Measurements from ENCODE around the gene RNF208.

RNF208 gene

DNA sequence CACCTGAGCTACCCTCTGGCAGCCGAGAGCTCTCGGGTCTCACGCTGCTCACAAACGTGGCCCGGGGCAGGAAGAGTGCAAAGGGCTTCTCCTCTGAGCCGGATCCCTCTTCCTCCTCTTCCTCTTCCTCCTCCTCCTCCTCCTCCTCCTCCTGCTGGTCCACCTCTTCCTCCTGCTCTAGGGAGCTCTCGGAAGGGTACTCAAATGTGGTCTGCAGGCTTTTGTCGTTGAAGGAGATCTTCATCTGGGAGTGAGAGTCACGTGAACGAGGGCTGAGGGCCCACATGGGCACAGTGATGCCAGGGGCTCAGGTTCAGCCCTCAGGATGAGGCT is 29.6 kb downstream of the RNF208 start:
- Histone ChIP-seq H3K36me3 (ENCODE audit: control insufficient read depth, insufficient read depth, low read length) (no peaks in the 10 kb centered on the region), H3K9ac (ENCODE audit: low read length) (no peak overlapping the region), H3K4me1 (ENCODE audit: control insufficient read depth, insufficient read depth, low read length) (peaks cover 56% of the 10 kb centered on the region), H3K4me3 (ENCODE audit: low read length) (no peak overlapping the region), H3K27me3 (ENCODE audit: control insufficient read depth, insufficient read depth, low read length) (no peaks in the 10 kb centered on the region), H3K9me3 (ENCODE audit: control insufficient read depth, low read length) (no peaks in the 10 kb centered on the region)

DNA sequence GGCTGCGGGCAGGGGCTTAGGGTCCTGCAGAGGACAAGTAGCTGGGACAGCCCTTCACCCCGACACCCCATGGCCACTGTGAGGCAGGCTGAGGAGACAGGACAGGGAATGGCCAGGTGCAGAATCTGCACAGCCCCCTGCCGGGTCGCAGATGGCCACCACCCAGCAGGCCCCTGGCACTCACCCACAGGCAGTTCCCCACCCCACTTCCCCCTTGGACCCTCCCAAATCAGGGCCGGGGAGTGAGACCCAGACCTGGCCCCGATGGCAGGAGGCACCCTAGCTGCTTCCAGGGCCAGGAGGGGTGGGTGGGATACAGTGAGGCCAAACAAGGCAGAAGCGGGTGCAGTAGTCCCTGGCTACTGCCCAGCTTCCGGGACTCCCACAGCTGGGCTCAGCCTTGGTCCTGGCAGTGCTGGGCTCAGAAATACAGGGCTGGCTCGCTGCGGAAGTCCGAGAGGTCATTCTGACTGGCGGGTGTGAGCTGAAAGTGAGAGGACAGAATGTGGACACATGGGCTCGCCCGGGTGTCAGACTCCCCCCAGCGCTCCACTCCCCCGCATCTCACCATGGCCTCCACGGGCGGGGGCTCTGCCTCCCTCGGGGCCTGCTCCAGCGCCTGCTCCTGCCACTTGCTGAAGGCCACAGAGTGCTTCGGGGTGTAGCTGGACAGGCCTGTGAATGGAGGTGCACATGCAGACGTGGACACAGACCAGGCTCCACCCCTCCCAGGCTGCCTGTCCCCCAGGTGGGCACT is 30.2 kb downstream of the RNF208 start:
- Histone ChIP-seq H3K9ac (ENCODE audit: low read length) (no peak overlapping the region), H3K4me1 (ENCODE audit: control insufficient read depth, insufficient read depth, low read length) (peaks cover 56% of the 10 kb centered on the region), H3K27me3 (ENCODE audit: control insufficient read depth, insufficient read depth, low read length) (no peaks in the 10 kb centered on the region), H3K9me3 (ENCODE audit: control insufficient read depth, low read length) (no peaks in the 10 kb centered on the region), H3K36me3 (ENCODE audit: control insufficient read depth, insufficient read depth, low read length) (no peaks in the 10 kb centered on the region), H3K4me3 (ENCODE audit: low read length) (no peak overlapping the region)

DNA sequence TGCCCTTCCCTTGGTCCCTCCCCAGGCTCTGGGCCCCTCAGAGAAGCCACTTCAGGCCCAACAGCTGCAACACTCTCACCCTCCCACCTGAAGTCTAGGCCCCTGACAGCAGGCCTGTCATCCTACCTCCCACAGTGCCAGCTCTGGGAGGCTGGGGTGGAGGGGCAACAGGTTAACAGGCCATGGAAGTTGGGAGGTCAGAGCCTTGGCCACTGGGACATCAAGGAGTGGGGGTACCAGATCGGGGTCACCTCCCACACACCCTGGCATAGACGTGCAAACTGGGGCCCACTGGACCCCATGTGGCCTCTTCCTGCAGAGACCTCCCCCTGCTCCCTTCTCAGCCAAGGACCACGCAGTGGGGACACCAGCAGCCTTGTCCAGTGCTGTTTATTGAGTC is 30.8 kb downstream of the RNF208 start:
- Histone ChIP-seq H3K36me3 (ENCODE audit: control insufficient read depth, insufficient read depth, low read length) (no peaks in the 10 kb centered on the region), H3K9me3 (ENCODE audit: control insufficient read depth, low read length) (no peaks in the 10 kb centered on the region), H3K9ac (ENCODE audit: low read length) (no peak overlapping the region), H3K27me3 (ENCODE audit: control insufficient read depth, insufficient read depth, low read length) (no peaks in the 10 kb centered on the region), H3K4me1 (ENCODE audit: control insufficient read depth, insufficient read depth, low read length) (peaks cover 55% of the 10 kb centered on the region), H3K4me3 (ENCODE audit: low read length) (no peak overlapping the region)

DNA sequence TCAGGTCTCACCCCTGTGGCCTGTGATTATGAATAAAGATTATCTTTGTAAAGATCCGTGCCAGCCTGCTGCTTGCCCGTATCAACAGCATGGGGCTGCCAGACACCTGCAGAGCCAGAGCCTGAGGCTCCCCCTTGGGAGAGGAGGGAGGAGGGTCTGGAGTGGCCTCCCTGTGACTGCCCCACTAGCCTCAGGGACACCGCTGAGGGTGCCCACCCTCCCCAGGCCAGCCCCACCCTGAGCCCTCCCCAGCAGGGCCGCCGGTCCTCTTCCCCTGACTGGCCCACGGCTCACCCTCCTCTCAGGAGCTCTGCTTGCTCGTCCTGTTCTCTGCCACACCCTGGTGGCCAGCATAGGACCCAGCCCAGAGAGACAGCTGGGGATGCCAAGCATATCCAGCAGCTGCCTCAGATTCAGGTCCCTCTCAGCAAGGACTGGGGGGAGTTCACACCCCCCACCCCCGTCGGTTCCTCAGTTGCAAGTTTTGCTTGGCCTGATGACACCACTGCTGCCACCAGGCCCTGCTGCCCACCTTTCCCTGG is 31.7 kb downstream of the RNF208 start:
- no peak overlapping the region for H3K4me3 ChIP-seq (ENCODE audit: low read length)
- peaks cover 46% of the 10 kb centered on the region for H3K4me1 ChIP-seq (ENCODE audit: control insufficient read depth, insufficient read depth, low read length)
- H3K9ac ChIP-seq (ENCODE audit: low read length) = peak overlapping the region; percentile 89
- no peaks in the 10 kb centered on the region for H3K9me3 ChIP-seq (ENCODE audit: control insufficient read depth, low read length)
- H3K36me3 ChIP-seq (ENCODE audit: control insufficient read depth, insufficient read depth, low read length) = no peaks in the 10 kb centered on the region
- H3K27me3 ChIP-seq (ENCODE audit: control insufficient read depth, insufficient read depth, low read length) = no peaks in the 10 kb centered on the region

DNA sequence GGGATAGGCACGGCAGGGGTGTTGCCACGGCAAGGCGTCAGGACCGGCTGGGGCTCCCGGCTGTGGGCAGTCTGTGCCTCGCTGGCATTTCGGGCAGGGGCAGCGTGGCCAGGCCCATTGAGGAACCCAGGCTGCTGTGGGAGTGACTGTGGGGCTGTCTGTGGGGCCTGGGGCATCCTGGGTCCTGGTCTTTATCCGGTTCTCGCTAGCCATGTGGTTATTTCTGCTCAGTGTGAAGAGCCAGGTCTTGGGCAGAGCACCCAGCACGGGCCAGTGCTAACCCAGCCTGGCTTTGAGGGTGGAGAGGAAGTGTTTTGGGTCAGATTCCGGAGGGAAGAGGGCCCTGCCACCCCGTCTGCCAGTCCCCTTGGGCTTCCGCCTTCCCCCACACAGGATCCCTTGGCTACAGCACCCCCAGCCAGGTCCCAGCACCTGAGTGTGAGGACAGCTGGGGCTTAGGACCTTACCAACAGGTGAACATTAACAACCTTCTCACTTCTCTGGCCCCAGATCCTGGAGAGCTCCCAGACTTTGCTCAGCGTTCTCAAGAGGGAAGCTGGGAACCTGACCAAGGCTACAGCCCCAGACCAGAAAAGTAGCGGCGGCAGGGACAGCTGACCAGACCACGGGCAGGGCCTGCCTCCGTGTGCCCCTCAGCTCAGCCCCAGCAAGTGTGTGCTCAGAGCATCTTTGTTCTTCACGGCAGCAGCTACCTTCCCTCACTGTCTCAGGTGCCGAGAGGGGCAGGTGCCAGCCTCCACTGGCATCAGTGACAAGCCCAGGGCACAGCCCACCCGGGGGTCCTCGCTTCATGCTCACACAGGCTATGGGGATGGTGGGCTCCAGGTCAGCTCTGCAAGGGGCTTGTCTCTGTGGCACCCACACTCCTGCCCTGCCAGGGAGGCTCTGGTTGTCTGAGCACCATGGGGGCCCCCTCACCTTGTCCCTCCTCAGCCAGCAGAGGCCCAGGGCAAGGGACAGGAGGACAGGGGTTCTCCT is 32.4 kb downstream of the RNF208 start:
- peak overlapping the region; percentile 91 for H3K4me3 ChIP-seq (ENCODE audit: low read length)
- H3K9ac ChIP-seq (ENCODE audit: low read length) = peak overlapping the region; percentile 89
- no peaks in the 10 kb centered on the region for H3K27me3 ChIP-seq (ENCODE audit: control insufficient read depth, insufficient read depth, low read length)
- no peaks in the 10 kb centered on the region for H3K9me3 ChIP-seq (ENCODE audit: control insufficient read depth, low read length)
- H3K36me3 ChIP-seq (ENCODE audit: control insufficient read depth, insufficient read depth, low read length) = no peaks in the 10 kb centered on the region
- peaks cover 38% of the 10 kb centered on the region for H3K4me1 ChIP-seq (ENCODE audit: control insufficient read depth, insufficient read depth, low read length)

DNA sequence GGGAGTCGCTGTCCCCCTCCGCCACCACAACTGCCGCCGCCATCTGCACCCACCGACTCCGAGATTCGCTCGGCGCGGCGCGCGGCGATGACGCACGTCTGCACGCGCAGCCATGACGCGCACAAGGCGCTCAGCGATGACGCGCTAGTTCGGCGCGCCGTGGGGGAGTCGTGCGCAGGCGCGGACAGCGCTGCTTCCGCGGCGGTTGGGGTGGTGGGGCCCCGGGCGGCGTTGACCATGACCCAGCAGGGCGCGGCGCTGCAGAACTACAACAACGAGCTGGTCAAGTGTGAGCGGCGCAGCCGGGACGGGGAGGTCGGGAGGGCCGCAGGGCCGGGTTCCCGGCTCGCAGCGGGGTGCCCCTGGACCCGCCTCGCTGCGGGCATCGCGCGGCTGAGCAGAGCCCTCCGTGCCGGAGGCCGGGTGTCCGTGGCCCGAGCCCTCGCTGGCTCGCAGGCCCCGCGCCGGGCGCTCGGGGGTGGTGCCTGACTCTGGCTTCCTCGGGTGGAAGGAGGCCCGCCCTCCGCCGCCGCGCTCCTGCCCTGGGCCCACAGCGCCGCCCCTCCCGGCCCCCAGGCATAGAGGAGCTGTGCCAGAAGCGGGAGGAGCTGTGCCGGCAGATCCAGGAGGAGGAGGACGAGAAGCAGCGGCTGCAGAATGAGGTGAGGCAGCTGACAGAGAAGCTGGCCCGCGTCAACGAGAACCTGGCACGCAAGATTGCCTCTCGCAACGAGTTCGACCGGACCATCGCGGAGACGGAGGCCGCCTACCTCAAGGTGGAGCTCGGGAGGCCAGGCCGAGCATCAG is 33.3 kb downstream of the RNF208 start, which contains the start of the genes ANAPC2 and SSNA1:
Gene ANAPC2, minus strand, starts transcription at position 71 of the 807 bp plus-strand sequence. Its CDS starts 28 bp downstream, at position 43.
Gene SSNA1, plus strand, starts transcription at position 187 of the 807 bp plus-strand sequence. Its CDS starts 51 bp downstream, at position 238.
- Histone ChIP-seq H3K9ac (ENCODE audit: low read length) (peak within 1 kb of the TSS; percentile 89), H3K36me3 (ENCODE audit: control insufficient read depth, insufficient read depth, low read length) (no peaks in the 10 kb centered on the region), H3K9me3 (ENCODE audit: control insufficient read depth, low read length) (no peaks in the 10 kb centered on the region), H3K27me3 (ENCODE audit: control insufficient read depth, insufficient read depth, low read length) (no peaks in the 10 kb centered on the region), H3K4me3 (ENCODE audit: low read length) (peak within 1 kb of the TSS; percentile 91), H3K4me1 (ENCODE audit: control insufficient read depth, insufficient read depth, low read length) (peaks cover 32% of the 10 kb centered on the region)

DNA sequence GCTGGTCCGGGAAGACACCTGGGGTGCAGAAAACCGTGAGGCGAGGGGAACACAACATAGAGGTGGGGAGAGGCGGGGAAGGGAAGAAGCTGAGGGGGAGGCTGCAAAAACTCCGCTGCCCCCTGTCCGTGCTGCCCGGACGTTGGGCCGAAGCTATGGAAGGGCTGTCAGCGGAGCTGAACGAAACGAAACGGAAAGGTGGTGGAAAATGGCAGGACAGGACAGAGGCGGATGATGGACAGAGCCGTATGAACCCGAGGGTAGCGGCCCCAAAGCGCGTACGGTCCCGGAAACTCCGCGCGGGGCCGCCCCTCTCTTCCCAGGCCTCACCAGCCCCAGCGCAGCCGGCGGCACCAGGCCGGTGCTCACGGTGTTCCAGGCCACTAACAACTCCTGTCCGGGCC is 34.0 kb downstream of the RNF208 start:
- Histone ChIP-seq H3K4me3 (ENCODE audit: low read length) (peak overlapping the region; percentile 91), H3K9me3 (ENCODE audit: control insufficient read depth, low read length) (no peaks in the 10 kb centered on the region), H3K9ac (ENCODE audit: low read length) (peak overlapping the region; percentile 89), H3K27me3 (ENCODE audit: control insufficient read depth, insufficient read depth, low read length) (no peaks in the 10 kb centered on the region), H3K36me3 (ENCODE audit: control insufficient read depth, insufficient read depth, low read length) (peaks cover 5% of the 10 kb centered on the region), H3K4me1 (ENCODE audit: control insufficient read depth, insufficient read depth, low read length) (peaks cover 32% of the 10 kb centered on the region)

DNA sequence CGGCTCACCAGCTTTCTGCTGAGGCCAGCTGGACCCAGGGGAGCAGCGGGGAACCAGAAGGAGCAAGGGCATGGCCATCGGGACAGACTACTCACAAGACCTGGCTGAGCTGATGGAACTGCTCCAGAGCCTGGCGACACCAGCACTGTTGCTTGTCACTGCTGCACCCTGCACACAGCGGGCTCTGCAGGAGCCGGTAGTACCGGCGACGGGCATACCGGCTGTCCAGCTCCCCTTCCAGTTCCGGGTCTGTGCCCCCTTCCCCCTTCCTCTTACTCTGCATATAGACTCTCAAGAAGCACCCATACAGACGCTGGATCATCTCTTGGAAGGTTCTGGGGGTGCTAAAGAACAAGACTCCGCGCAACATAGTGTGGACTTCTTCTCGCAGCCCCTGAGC is 34.7 kb downstream of the RNF208 start:
- Histone ChIP-seq H3K4me1 (ENCODE audit: control insufficient read depth, insufficient read depth, low read length) (peaks cover 32% of the 10 kb centered on the region), H3K36me3 (ENCODE audit: control insufficient read depth, insufficient read depth, low read length) (peaks cover 11% of the 10 kb centered on the region), H3K27me3 (ENCODE audit: control insufficient read depth, insufficient read depth, low read length) (no peaks in the 10 kb centered on the region), H3K9ac (ENCODE audit: low read length) (peak overlapping the region; percentile 89), H3K4me3 (ENCODE audit: low read length) (peak overlapping the region; percentile 91), H3K9me3 (ENCODE audit: control insufficient read depth, low read length) (no peaks in the 10 kb centered on the region)

DNA sequence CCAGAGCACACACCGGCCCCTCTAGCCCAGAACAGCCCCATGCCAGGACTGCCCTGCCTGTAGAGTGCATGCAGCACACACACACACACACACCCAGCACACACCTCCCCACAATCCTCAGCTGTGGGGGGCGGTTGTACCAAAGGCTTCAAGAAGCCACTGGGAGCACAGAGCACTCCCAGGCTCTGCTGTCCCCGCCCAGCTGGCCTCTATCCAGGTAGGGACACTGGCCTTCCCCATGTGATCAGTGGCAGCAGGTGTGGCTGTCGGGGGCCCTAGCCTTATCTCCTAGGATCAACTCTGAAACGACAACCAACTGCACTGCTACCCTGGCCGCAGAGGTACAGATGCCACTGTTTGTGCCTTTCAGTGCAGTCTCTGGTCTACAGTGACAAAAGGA is 35.7 kb downstream of the RNF208 start:
- H3K9ac ChIP-seq (ENCODE audit: low read length) = no peak overlapping the region
- H3K36me3 ChIP-seq (ENCODE audit: control insufficient read depth, insufficient read depth, low read length) = peaks cover 11% of the 10 kb centered on the region
- H3K27me3 ChIP-seq (ENCODE audit: control insufficient read depth, insufficient read depth, low read length) = no peaks in the 10 kb centered on the region
- no peaks in the 10 kb centered on the region for H3K9me3 ChIP-seq (ENCODE audit: control insufficient read depth, low read length)
- H3K4me1 ChIP-seq (ENCODE audit: control insufficient read depth, insufficient read depth, low read length) = peaks cover 32% of the 10 kb centered on the region
- no peak overlapping the region for H3K4me3 ChIP-seq (ENCODE audit: low read length)

DNA sequence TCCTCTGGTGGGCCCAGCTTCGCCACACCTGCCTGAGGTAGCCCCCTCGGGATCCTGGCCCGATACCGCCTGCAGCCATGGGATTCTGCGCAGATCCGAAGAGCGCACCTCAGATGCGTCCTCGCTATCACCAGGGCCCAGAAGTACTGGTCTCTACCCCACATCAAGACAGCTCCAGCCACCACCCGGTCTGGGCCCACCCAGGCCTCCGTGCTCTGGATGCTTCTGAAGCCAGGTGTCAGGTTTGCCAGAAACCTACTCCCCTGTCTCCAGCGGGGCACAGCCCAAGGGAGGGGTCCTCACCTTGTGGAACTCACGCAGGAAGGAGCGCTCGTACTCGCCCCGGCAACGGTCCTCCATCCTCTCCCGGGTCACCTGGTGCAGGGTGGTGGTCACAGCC is 36.1 kb downstream of the RNF208 start:
- H3K9me3 ChIP-seq (ENCODE audit: control insufficient read depth, low read length) = no peaks in the 10 kb centered on the region
- H3K9ac ChIP-seq (ENCODE audit: low read length) = no peak overlapping the region
- no peak overlapping the region for H3K4me3 ChIP-seq (ENCODE audit: low read length)
- no peaks in the 10 kb centered on the region for H3K27me3 ChIP-seq (ENCODE audit: control insufficient read depth, insufficient read depth, low read length)
- H3K4me1 ChIP-seq (ENCODE audit: control insufficient read depth, insufficient read depth, low read length) = peaks cover 32% of the 10 kb centered on the region
- peaks cover 11% of the 10 kb centered on the region for H3K36me3 ChIP-seq (ENCODE audit: control insufficient read depth, insufficient read depth, low read length)

DNA sequence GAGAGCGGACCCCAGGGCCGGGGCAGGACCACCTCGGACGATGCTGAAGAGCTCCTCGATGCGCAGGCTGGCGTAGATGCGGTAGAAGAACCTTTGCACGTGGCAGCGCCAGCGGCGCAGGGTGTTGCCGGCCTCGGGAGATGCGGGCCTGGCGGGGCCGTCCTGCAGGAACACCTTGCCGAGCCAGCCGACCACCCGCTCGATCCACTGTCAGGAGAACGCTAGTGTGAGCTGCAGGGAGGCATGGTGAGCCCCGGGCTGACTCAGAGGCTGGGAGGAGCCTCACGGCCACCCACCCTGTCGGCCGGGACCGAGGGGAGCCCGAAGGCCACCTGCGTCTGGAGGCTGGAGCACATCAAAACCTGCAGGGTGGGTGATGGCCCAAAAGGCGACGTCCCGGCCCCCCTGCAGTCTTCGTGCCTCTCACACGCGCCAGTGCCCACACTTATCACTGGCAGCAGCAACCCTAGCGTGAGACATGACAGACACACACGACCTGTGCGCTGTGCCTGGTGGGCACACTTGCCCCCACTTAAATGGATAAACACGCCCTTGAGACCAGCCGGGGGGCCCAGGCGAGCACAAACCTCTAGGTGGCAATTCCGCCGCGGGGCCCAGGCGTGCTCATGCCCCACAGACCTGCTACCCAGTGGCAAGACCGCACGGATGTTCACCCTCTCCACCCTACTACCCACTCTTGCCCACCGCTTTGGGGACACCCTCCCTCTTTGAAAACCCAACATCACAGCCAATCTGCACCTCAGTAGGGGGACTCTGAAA is 37.0 kb downstream of the RNF208 start:
- Histone ChIP-seq H3K27me3 (ENCODE audit: control insufficient read depth, insufficient read depth, low read length) (no peaks in the 10 kb centered on the region), H3K9ac (ENCODE audit: low read length) (no peak overlapping the region), H3K9me3 (ENCODE audit: control insufficient read depth, low read length) (no peaks in the 10 kb centered on the region), H3K4me1 (ENCODE audit: control insufficient read depth, insufficient read depth, low read length) (peaks cover 25% of the 10 kb centered on the region), H3K4me3 (ENCODE audit: low read length) (no peak overlapping the region), H3K36me3 (ENCODE audit: control insufficient read depth, insufficient read depth, low read length) (peaks cover 11% of the 10 kb centered on the region)

Data from mucosa of stomach (tissue), 1 donor.